Measurements from ENCODE around the gene GTSF1L.

GTSF1L gene

DNA sequence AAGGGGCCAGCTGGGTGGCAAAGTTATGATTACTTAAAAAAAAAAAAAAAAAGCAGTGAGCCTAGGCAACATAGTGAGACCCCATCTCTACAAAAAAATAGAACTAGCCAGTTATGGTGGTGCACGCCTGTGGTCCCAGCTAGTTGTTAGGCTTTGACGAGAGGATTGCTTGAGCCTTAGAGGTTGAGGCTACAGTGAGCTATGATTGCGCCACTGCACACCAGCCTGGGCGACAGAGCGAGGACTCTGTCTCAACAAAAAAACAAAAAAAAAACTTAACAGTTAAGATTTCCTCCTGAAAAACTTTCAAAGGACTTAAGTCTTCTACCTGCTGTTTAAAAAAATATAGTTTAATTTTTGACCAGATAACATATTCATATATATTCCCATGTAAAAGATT lies 2.4 kb downstream of the GTSF1L start:
- H3K4me1 ChIP-seq (ENCODE audit: control insufficient read depth in 1 of 2, insufficient read depth in 2 of 2, low read length in 2 of 2): no peaks in the 10 kb centered on the region
- no peaks in the 10 kb centered on the region for H3K27me3 ChIP-seq (ENCODE audit: low read depth, low read length)
- H3K36me3 ChIP-seq (ENCODE audit: control insufficient read depth in 1 of 2, insufficient read depth in 2 of 2, low read length in 2 of 2): no peaks in the 10 kb centered on the region
- H3K9me3 ChIP-seq (ENCODE audit: control insufficient read depth in 1 of 2, low read length in 2 of 2): peaks cover 0 to 3% of the 10 kb centered on the region in 2 donors
- H3K4me3 ChIP-seq (ENCODE audit: low read depth in 1 of 2, low read length in 2 of 2): no peak overlapping the region
- no peak overlapping the region for H3K27ac ChIP-seq (ENCODE audit: low read length)

DNA sequence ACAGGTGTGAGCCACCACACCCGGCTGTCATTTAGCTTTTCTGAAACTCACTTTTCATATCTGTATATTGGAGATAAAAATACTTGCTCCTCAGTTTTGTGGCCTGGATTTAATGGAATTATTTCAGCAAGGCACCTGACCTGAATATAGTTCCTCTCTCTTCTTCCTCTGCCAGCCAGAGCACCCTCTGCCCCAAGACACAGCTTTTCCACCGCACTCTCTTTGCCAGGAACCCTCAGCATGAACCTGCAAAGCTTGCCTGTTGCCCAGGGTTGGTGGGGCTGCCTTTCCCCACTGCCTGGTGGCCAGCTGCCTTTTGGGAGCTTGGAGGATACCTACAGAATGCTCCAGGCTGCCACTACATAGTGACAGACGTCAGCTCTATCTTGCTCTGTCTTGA lies 3.1 kb downstream of the GTSF1L start:
- Histone ChIP-seq H3K9me3 (ENCODE audit: control insufficient read depth in 1 of 2, low read length in 2 of 2) (peaks cover 0 to 3% of the 10 kb centered on the region in 2 donors), H3K4me1 (ENCODE audit: control insufficient read depth in 1 of 2, insufficient read depth in 2 of 2, low read length in 2 of 2) (no peaks in the 10 kb centered on the region), H3K27me3 (ENCODE audit: low read depth, low read length) (no peaks in the 10 kb centered on the region), H3K27ac (ENCODE audit: low read length) (no peak overlapping the region), H3K4me3 (ENCODE audit: low read depth in 1 of 2, low read length in 2 of 2) (no peak overlapping the region), H3K36me3 (ENCODE audit: control insufficient read depth in 1 of 2, insufficient read depth in 2 of 2, low read length in 2 of 2) (no peaks in the 10 kb centered on the region)

DNA sequence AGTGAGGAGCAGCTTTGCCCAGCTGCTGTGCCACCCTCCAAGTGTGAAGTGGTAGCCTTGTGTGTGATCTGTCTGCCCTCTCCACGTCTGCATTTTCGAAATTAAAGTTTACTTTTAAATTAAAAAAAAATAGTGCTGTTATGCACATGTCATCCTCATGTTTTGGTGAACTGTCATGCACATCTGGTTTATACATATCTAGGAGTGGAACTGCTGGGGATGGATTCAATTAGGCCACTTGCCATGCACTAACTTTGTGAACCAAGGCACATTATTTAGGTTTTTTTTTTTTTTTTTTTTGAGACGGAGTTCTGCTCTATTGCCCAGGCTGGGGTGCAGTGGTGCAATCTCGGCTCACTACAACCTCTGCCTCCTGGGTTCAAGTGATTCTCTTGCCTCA lies 3.6 kb downstream of the GTSF1L start:
- H3K4me1 ChIP-seq (ENCODE audit: control insufficient read depth in 1 of 2, insufficient read depth in 2 of 2, low read length in 2 of 2): no peaks in the 10 kb centered on the region
- H3K36me3 ChIP-seq (ENCODE audit: control insufficient read depth in 1 of 2, insufficient read depth in 2 of 2, low read length in 2 of 2): no peaks in the 10 kb centered on the region
- H3K4me3 ChIP-seq (ENCODE audit: low read depth in 1 of 2, low read length in 2 of 2): no peak overlapping the region
- no peaks in the 10 kb centered on the region for H3K27me3 ChIP-seq (ENCODE audit: low read depth, low read length)
- H3K9me3 ChIP-seq (ENCODE audit: control insufficient read depth in 1 of 2, low read length in 2 of 2): peaks cover 0 to 3% of the 10 kb centered on the region in 2 donors
- no peak overlapping the region for H3K27ac ChIP-seq (ENCODE audit: low read length)

DNA sequence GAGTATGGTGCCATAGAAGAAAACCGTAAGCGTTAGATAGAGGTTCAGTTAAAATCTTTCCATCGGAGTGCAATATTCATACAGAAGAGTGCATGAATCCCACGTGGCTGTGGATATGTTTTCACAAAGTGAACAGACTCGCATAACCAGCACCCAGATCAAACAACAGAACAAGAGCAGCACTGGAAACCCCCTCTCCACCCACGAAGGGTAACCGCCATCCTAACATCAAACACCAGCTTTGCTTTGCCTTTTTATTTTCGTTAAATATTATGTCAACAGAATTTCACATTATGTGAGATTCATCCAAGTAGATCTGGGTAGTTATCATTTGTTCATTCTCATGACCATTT lies 4.7 kb downstream of the GTSF1L start:
- no peak overlapping the region for H3K27ac ChIP-seq (ENCODE audit: low read length)
- no peak overlapping the region for H3K4me3 ChIP-seq (ENCODE audit: low read depth in 1 of 2, low read length in 2 of 2)

DNA sequence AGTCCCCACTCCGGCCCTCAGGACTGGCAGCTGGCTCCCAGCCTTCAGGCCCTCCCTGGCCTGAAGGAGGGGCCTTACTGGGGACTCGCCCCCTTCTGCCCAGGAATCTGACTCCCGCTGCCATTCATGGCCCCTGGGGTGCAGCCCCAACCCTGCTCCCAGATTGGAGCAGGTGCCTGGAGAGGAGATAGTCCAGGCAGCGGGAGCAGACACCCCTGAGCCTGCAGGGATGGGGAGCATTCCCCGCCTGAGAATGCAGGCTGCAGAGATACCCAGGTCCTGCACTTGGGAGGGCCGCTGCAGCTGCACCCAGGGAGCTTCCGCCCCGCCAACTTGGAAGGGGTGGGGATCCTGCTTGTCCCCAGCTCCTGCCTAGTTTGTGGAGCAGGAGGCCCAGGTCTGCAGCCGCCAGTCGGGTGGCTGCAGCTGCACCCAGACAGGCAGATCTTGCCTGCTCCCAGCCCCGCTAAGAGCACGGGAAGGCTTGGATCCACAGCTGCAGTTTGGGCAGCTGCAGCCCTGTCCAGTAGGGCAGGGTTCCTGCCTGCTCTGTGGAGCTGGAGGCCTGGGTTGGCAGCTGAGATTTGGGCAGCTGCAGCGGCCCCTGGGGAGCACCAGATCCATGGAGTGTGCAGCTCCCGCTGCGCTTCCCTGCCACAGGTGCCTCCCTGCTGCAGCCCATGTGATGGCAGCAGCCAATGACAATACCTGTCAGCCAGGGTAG lies 5.2 kb downstream of the GTSF1L start:
- no peak overlapping the region for H3K27ac ChIP-seq (ENCODE audit: low read length)
- no peaks in the 10 kb centered on the region for H3K27me3 ChIP-seq (ENCODE audit: low read depth, low read length)
- no peak overlapping the region for H3K4me3 ChIP-seq (ENCODE audit: low read depth in 1 of 2, low read length in 2 of 2)
- H3K9me3 ChIP-seq (ENCODE audit: control insufficient read depth in 1 of 2, low read length in 2 of 2): peaks cover 0 to 3% of the 10 kb centered on the region in 2 donors
- H3K36me3 ChIP-seq (ENCODE audit: control insufficient read depth in 1 of 2, insufficient read depth in 2 of 2, low read length in 2 of 2): no peaks in the 10 kb centered on the region
- H3K4me1 ChIP-seq (ENCODE audit: control insufficient read depth in 1 of 2, insufficient read depth in 2 of 2, low read length in 2 of 2): no peaks in the 10 kb centered on the region

More for the DNA sequence above, 4.7 kb downstream of the GTSF1L start:
- Histone ChIP-seq H3K36me3 (ENCODE audit: control insufficient read depth in 1 of 2, insufficient read depth in 2 of 2, low read length in 2 of 2) (no peaks in the 10 kb centered on the region), H3K9me3 (ENCODE audit: control insufficient read depth in 1 of 2, low read length in 2 of 2) (peaks cover 0 to 3% of the 10 kb centered on the region in 2 donors), H3K4me1 (ENCODE audit: control insufficient read depth in 1 of 2, insufficient read depth in 2 of 2, low read length in 2 of 2) (no peaks in the 10 kb centered on the region), H3K27me3 (ENCODE audit: low read depth, low read length) (no peaks in the 10 kb centered on the region)

DNA sequence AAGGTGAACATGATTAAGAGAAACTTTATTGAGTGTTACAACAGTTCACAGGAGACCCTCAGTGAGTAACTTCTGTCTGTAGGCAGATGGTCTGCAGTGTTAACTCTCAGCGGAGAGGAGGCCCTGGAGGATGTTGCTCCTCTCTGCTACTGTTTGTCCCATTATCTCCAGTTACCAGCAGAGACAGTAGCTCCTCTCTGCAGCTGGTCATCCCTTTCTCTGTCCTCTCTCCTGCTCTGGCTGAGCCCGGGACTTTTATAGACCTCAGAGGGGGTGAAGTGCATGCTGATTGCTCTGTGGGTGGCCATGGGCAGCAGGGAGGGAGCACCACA lies 5.7 kb downstream of the GTSF1L start:
- H3K27me3 ChIP-seq (ENCODE audit: low read depth, low read length): no peaks in the 10 kb centered on the region
- no peak overlapping the region for H3K4me3 ChIP-seq (ENCODE audit: low read depth in 1 of 2, low read length in 2 of 2)
- H3K27ac ChIP-seq (ENCODE audit: low read length): no peak overlapping the region
- peaks cover 0 to 3% of the 10 kb centered on the region in 2 donors for H3K9me3 ChIP-seq (ENCODE audit: control insufficient read depth in 1 of 2, low read length in 2 of 2)
- no peaks in the 10 kb centered on the region for H3K4me1 ChIP-seq (ENCODE audit: control insufficient read depth in 1 of 2, insufficient read depth in 2 of 2, low read length in 2 of 2)
- H3K36me3 ChIP-seq (ENCODE audit: control insufficient read depth in 1 of 2, insufficient read depth in 2 of 2, low read length in 2 of 2): no peaks in the 10 kb centered on the region

DNA sequence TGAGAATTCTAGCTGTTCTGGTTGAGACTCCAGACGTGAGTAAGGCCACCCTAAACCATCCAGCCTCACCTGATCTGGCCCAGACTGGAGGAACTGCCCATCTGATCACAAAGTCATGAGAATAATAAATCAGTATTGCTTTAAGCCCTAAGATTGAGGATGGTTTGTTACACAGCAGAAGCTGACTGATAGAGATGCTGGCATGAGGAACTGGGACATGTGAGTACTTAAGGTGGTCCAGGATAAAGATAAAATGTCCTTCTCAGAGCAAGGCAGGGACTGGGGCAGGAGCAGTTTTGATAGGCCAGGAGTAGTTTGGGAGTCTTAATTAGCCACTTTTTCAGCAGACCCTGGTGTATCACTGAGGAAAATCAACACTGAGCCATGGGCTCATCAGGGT lies 6.8 kb downstream of the GTSF1L start:
- Histone ChIP-seq H3K27ac (ENCODE audit: low read length) (no peak overlapping the region), H3K4me3 (ENCODE audit: low read depth in 1 of 2, low read length in 2 of 2) (no peak overlapping the region), H3K9me3 (ENCODE audit: control insufficient read depth in 1 of 2, low read length in 2 of 2) (peaks cover 0 to 3% of the 10 kb centered on the region in 2 donors), H3K27me3 (ENCODE audit: low read depth, low read length) (no peaks in the 10 kb centered on the region), H3K36me3 (ENCODE audit: control insufficient read depth in 1 of 2, insufficient read depth in 2 of 2, low read length in 2 of 2) (no peaks in the 10 kb centered on the region), H3K4me1 (ENCODE audit: control insufficient read depth in 1 of 2, insufficient read depth in 2 of 2, low read length in 2 of 2) (no peaks in the 10 kb centered on the region)

DNA sequence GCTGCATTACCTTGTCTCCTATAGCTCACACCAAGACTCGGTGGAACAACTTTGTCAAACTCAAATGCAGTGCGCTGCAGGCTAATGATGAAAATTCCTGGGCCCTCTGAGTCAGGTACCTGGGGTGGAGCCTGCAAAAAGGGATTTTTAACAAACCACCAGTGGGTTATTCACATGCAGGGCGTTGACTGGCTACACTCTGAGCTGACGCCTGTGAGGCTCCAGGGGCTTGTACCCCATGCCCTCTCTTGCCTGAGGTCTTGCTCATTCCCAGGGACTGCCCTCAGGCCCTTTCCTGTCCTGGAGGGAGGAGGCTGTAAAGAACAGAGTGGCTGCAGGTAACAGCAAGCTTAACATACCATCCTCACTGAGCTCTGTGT lies 9.2 kb downstream of the GTSF1L start:
- H3K27me3 ChIP-seq (ENCODE audit: low read depth, low read length): no peaks in the 10 kb centered on the region
- H3K27ac ChIP-seq (ENCODE audit: low read length): no peak overlapping the region
- H3K4me3 ChIP-seq (ENCODE audit: low read depth in 1 of 2, low read length in 2 of 2): no peak overlapping the region
- no peaks in the 10 kb centered on the region for H3K36me3 ChIP-seq (ENCODE audit: control insufficient read depth in 1 of 2, insufficient read depth in 2 of 2, low read length in 2 of 2)
- H3K9me3 ChIP-seq (ENCODE audit: control insufficient read depth in 1 of 2, low read length in 2 of 2): peaks cover 0 to 3% of the 10 kb centered on the region in 2 donors
- no peaks in the 10 kb centered on the region for H3K4me1 ChIP-seq (ENCODE audit: control insufficient read depth in 1 of 2, insufficient read depth in 2 of 2, low read length in 2 of 2)

DNA sequence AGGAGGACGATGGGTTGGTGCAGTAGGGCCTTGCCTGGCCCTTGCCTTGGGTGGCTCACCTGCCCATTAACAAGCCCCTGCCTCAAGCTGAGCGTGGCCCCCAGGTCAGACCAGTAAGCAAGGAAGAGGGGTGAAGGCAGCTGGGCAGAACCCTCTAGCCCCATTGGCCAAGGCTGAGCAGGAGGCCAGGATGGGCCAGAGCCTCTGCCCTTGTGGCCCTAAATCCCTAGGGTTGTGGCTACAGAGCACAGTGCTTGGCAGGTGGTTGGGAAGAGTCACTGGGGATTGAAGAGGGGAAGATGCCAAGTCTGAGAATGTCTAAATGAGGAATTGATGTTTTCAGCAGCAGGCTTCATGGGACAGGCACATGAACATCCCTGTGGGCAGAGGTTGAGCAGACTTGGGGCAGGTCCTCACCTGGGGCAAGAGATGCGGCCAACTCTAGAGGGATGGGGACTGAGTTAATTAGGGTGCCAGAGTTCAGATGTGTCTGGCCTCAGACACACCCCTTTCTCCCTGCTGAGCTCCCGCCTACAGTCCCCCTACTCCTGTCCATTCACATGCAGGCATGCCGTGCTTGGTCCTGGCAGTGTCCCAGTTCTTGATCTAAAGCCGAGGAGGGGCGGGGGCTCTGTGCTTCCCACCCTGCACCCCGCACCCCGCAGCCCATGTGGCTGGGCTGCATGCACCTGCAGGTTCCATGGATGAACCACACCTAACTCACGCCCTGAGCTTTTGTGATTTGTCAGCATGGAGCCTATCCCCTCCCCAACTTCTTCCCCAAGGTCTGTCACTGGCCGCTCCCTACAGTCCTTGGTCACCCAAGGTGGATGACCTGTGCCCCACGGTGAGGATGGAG lies 9.8 kb downstream of the GTSF1L start:
- Histone ChIP-seq H3K27ac (ENCODE audit: low read length) (no peak overlapping the region), H3K36me3 (ENCODE audit: control insufficient read depth in 1 of 2, insufficient read depth in 2 of 2, low read length in 2 of 2) (no peaks in the 10 kb centered on the region), H3K4me3 (ENCODE audit: low read depth in 1 of 2, low read length in 2 of 2) (no peak overlapping the region)

DNA sequence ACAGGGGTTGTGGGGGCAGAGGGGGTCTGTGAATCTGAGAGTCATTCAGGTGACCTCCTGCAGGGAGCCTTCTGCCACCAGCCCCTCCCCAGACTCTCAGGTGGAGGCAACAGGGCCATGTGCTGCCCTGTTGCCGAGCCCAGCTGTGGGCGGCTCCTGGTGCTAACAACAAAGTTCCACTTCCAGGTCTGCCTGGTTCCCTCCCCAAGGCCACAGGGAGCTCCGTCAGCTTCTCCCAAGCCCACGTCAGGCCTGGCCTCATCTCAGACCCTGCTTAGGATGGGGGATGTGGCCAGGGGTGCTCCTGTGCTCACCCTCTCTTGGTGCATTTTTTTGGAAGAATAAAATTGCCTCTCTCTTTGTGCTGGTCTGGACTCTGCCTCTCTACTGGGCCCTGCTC lies 10.7 kb downstream of the GTSF1L start:
- Histone ChIP-seq H3K4me1 (ENCODE audit: control insufficient read depth in 1 of 2, insufficient read depth in 2 of 2, low read length in 2 of 2) (no peaks in the 10 kb centered on the region), H3K27me3 (ENCODE audit: low read depth, low read length) (no peaks in the 10 kb centered on the region), H3K27ac (ENCODE audit: low read length) (no peak overlapping the region), H3K4me3 (ENCODE audit: low read depth in 1 of 2, low read length in 2 of 2) (no peak overlapping the region), H3K36me3 (ENCODE audit: control insufficient read depth in 1 of 2, insufficient read depth in 2 of 2, low read length in 2 of 2) (no peaks in the 10 kb centered on the region), H3K9me3 (ENCODE audit: control insufficient read depth in 1 of 2, low read length in 2 of 2) (peaks cover 0 to 3% of the 10 kb centered on the region in 2 donors)

More for the DNA sequence above, 9.8 kb downstream of the GTSF1L start:
- H3K27me3 ChIP-seq (ENCODE audit: low read depth, low read length): no peaks in the 10 kb centered on the region
- H3K4me1 ChIP-seq (ENCODE audit: control insufficient read depth in 1 of 2, insufficient read depth in 2 of 2, low read length in 2 of 2): no peaks in the 10 kb centered on the region
- H3K9me3 ChIP-seq (ENCODE audit: control insufficient read depth in 1 of 2, low read length in 2 of 2): peaks cover 0 to 3% of the 10 kb centered on the region in 2 donors

DNA sequence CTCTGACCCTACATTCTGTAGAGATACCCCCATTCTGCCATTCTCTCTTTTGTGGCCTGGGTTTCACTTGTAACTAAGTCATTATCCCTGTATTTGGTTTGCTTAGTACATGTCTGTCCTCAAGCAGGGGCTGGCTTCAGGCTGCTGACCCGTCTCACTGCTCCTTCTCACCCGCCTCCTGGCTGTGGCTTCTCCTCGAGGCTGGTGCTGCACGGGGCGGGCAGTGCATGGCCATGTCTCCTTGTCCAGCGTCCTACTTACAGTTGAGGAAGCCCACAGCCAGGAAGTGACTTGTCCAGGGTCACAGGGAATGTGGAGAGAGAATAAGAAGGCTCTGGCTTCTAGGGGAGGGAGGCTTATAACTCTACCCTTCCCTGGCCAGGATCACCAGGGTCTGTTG lies 11.3 kb downstream of the GTSF1L start:
- no peaks in the 10 kb centered on the region for H3K27me3 ChIP-seq (ENCODE audit: low read depth, low read length)
- H3K27ac ChIP-seq (ENCODE audit: low read length): no peak overlapping the region
- H3K36me3 ChIP-seq (ENCODE audit: control insufficient read depth in 1 of 2, insufficient read depth in 2 of 2, low read length in 2 of 2): no peaks in the 10 kb centered on the region
- H3K4me1 ChIP-seq (ENCODE audit: control insufficient read depth in 1 of 2, insufficient read depth in 2 of 2, low read length in 2 of 2): no peaks in the 10 kb centered on the region
- no peak overlapping the region for H3K4me3 ChIP-seq (ENCODE audit: low read depth in 1 of 2, low read length in 2 of 2)
- H3K9me3 ChIP-seq (ENCODE audit: control insufficient read depth in 1 of 2, low read length in 2 of 2): peaks cover 0 to 3% of the 10 kb centered on the region in 2 donors
